OCI-LY7 (cell line): ENCODE results near the gene SPACDR.

Experiments
- CTCF ChIP-seq: fragments of 200-600 bp; sonication (generic); conservative IDR thresholded peaks from 2 replicates; pipeline ENCODE4 v1.5.1; 2014; ENCODE audit warnings: mild to moderate bottlenecking, antibody characterized with exemption, low read length, moderate library complexity, mixed read lengths
- EZH2phosphoT487 ChIP-seq: fragments of 200-600 bp; sonication (generic); IDR thresholded peaks from 2 replicates; pipeline ENCODE4 v1.6.1; 2018; ENCODE audit warnings: low read depth, borderline replicate concordance, mild to moderate bottlenecking, mixed run types, antibody characterized with exemption, low read length, moderate library complexity, mixed read lengths

DNA sequence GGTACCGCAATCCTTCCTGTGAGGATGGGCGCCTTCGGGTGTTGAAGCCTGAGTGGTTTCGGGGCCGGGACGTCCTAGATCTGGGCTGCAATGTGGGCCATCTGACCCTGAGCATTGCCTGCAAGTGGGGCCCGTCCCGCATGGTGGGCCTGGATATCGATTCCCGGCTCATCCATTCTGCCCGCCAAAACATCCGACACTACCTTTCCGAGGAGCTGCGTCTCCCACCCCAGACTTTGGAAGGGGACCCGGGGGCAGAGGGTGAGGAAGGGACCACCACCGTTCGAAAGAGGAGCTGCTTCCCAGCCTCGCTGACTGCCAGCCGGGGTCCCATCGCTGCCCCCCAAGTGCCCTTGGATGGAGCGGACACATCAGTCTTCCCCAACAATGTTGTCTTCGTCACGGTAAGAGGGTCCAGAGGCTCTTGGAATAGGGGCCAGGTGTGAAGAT, 32.7 kb downstream of the SPACDR start:
- TF ChIP-seq CTCF (no peak), EZH2phosphoT487 (no peak)
